ENCODE data around the gene VPS9D1.
"Not testable (repeated sequence)": the region's sequence is repeated elsewhere in the genome, so short reads cannot be mapped to it uniquely, and the experiment has no call there.

Gene VPS9D1

GRCh38 chr16:89687092-89687940 is 33.4 kb downstream of the VPS9D1 start:
- Histone ChIP-seq H3K36me3 (ENCODE audit: control insufficient read depth, insufficient read depth, low read length) (peaks cover 24% of the 10 kb centered on the region), H3K9ac (ENCODE audit: low read depth, low read length) (peak overlapping the region; percentile 60), H3K9me3 (ENCODE audit: control insufficient read depth, insufficient read depth, low read length) (peaks cover 2% of the 10 kb centered on the region), H3K27me3 (ENCODE audit: control insufficient read depth, insufficient read depth, low read length) (no peaks in the 10 kb centered on the region), H3K4me3 (ENCODE audit: low read depth, low read length) (peak overlapping the region; percentile 87), H3K4me1 (ENCODE audit: control insufficient read depth, insufficient read depth, low read length) (peaks cover 4% of the 10 kb centered on the region)

DNA sequence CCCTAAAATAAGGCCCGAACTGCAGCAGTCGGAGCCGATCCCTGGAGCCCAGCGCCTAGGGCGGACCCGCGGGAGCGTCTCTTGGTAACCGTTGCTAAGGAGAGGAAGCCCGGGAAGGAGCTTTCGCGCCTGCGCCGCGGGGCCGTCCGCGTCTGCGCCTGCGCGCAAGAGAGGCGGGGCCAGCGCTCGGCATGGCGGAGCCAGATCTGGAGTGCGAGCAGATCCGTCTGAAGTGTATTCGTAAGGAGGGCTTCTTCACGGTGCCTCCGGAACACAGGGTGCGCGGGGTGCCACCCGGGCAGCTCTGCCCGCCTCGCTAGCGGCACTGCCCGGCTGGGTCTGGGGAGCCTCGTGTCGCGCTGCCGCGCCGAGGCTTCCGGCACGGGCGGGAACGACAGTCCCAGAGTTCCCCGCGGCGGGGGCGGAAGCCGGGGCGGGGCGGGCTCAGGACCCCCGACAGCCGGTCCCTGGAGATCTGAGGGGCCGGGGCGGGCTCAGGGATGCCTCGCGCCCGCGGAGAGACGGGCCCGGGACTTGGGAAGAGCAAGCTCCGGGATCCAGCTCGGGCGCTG is 34.1 kb downstream of the VPS9D1 start, which contains the start of gene CDK10:
Gene CDK10 (plus strand): TSS at position 170 of the 572 bp plus-strand sequence. CDS start 22 bp downstream, at position 192.
- peak within 1 kb of the TSS; percentile 87 for H3K4me3 ChIP-seq (ENCODE audit: low read depth, low read length)
- peaks cover 22% of the 10 kb centered on the region for H3K36me3 ChIP-seq (ENCODE audit: control insufficient read depth, insufficient read depth, low read length)
- peaks cover 2% of the 10 kb centered on the region for H3K9me3 ChIP-seq (ENCODE audit: control insufficient read depth, insufficient read depth, low read length)
- H3K27me3 ChIP-seq (ENCODE audit: control insufficient read depth, insufficient read depth, low read length): no peaks in the 10 kb centered on the region
- peaks cover 4% of the 10 kb centered on the region for H3K4me1 ChIP-seq (ENCODE audit: control insufficient read depth, insufficient read depth, low read length)
- peak within 1 kb of the TSS; percentile 60 for H3K9ac ChIP-seq (ENCODE audit: low read depth, low read length)

GRCh38 chr16:89685916-89686315 is 34.8 kb downstream of the VPS9D1 start:
- Histone ChIP-seq H3K4me3 (ENCODE audit: low read depth, low read length) (no peak overlapping the region), H3K9me3 (ENCODE audit: control insufficient read depth, insufficient read depth, low read length) (peaks cover 7% of the 10 kb centered on the region), H3K27me3 (ENCODE audit: control insufficient read depth, insufficient read depth, low read length) (no peaks in the 10 kb centered on the region), H3K36me3 (ENCODE audit: control insufficient read depth, insufficient read depth, low read length) (peaks cover 17% of the 10 kb centered on the region), H3K4me1 (ENCODE audit: control insufficient read depth, insufficient read depth, low read length) (peaks cover 4% of the 10 kb centered on the region), H3K9ac (ENCODE audit: low read depth, low read length) (no peak overlapping the region)

DNA sequence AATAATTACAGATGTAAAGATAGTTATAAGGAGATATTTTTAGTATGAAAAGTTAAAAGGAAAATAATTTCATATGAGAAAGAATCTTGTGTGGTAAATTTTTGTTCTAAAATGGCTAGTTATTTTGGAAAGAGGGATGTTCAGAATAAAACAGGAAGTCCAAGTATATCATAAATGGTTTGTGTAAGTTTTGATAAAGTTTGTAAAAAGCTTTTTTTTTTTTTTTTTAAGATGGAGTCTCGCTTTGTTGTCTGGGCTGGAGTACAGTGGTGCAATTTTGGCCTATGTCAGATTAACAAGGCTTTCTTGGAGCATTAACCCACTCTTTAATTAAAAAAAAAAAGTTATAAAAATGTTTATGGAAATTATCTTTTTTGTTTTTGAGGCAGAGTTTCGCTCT is 42.4 kb downstream of the VPS9D1 start:
- H3K9me3 ChIP-seq (ENCODE audit: control insufficient read depth, insufficient read depth, low read length): peaks cover 4% of the 10 kb centered on the region
- H3K4me1 ChIP-seq (ENCODE audit: control insufficient read depth, insufficient read depth, low read length): no peaks in the 10 kb centered on the region
- H3K27me3 ChIP-seq (ENCODE audit: control insufficient read depth, insufficient read depth, low read length): no peaks in the 10 kb centered on the region
- no peak overlapping the region for H3K9ac ChIP-seq (ENCODE audit: low read depth, low read length)
- H3K4me3 ChIP-seq (ENCODE audit: low read depth, low read length): no peak overlapping the region
- H3K36me3 ChIP-seq (ENCODE audit: control insufficient read depth, insufficient read depth, low read length): no peaks in the 10 kb centered on the region

DNA sequence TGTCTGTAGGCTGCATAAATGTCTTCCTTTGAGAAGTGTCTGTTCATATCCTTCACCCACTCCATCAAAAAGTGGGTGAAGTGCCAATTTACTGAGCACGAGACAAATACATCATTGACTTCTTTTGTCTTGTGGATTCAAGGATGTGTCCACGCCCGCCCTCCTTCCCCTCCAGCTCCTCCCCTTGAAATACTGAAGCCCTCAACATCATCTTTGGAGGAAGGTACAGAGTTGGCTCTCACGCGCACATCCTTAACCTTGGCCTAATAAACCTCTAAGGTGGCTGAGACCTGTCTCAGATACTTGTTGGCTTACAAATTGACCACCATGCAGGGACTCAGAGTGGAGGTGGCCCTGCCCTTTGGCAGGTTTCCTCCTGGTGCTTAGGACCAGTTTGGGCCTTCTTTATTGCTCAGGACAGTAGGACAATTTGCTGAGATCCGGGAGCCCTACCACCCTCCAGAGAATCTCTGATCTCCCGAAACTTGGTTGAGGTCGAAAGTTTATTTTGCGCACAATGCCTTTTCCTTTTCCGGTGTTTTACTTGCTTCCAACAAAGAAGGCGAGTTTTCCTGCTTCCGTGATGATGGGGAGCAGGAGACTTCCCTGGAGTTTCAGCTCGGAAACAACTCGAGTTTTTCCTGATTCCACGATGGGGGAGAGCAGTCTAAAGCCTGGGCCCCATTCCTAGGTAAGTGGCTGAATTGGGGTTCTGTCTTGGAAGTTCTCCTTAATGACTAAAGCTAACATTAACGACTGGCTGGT is 48.3 kb downstream of the VPS9D1 start:
- Histone ChIP-seq H3K27me3 (ENCODE audit: control insufficient read depth, insufficient read depth, low read length) (no peaks in the 10 kb centered on the region), H3K9ac (ENCODE audit: low read depth, low read length) (no peak overlapping the region), H3K4me3 (ENCODE audit: low read depth, low read length) (no peak overlapping the region), H3K36me3 (ENCODE audit: control insufficient read depth, insufficient read depth, low read length) (no peaks in the 10 kb centered on the region), H3K4me1 (ENCODE audit: control insufficient read depth, insufficient read depth, low read length) (no peaks in the 10 kb centered on the region), H3K9me3 (ENCODE audit: control insufficient read depth, insufficient read depth, low read length) (no peaks in the 10 kb centered on the region)

- not testable (repeated sequence) for H3K4me3 ChIP-seq (ENCODE audit: low read depth, low read length); H3K27me3 ChIP-seq (ENCODE audit: control insufficient read depth, insufficient read depth, low read length); H3K9me3 ChIP-seq (ENCODE audit: control insufficient read depth, insufficient read depth, low read length); H3K36me3 ChIP-seq (ENCODE audit: control insufficient read depth, insufficient read depth, low read length); H3K9ac ChIP-seq (ENCODE audit: low read depth, low read length); H3K4me1 ChIP-seq (ENCODE audit: control insufficient read depth, insufficient read depth, low read length)
These were observed 49.1 kb downstream of the VPS9D1 start for GRCh38 chr16:89671565-89671964.

DNA sequence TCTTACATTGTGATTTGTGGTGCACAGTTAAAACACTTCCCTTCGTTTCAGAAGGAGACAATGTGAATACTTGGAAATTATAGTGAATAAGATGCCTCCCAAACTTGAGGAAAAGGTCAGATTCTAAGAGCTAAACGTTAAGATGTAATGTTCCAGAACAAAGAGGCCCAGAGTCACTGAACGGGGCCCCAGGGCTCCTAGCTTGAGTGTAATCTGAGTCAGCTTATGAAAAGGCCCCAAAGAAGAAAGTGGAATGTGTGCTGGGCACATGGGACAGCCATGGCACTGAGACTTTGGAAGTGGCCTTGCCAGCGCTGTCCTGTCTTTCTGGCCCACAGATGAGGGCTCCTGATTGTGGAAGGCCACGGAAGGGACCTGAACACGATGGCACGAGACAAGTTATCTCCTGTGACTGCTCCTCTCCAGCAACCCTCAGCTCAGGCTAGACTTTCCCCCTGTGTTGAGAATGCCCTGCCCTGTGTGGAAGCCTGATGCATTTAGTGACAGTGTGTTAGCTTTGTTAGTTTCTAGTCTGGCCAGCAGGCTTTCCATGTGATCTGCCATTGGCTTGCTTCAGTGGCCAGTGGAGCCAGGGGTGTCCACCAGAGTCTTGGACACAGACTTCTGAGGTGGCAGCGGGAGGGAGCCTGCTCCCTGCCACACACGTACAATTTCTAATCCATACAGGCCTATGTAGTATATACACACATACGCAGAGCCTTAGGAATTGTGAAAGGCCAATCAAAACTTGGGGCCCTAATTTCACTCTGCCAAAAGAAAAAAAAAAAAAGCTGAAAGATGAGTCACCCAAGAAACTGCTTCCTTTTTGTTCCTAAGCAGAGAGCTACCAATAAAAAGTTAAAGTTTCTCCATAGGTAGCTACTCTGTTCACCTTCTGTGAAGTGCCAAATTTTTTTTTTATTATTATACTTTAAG is 49.9 kb downstream of the VPS9D1 start:
- Histone ChIP-seq H3K27me3 (ENCODE audit: control insufficient read depth, insufficient read depth, low read length) (no peaks in the 10 kb centered on the region), H3K4me3 (ENCODE audit: low read depth, low read length) (no peak overlapping the region), H3K9me3 (ENCODE audit: control insufficient read depth, insufficient read depth, low read length) (no peaks in the 10 kb centered on the region), H3K9ac (ENCODE audit: low read depth, low read length) (no peak overlapping the region), H3K4me1 (ENCODE audit: control insufficient read depth, insufficient read depth, low read length) (no peaks in the 10 kb centered on the region), H3K36me3 (ENCODE audit: control insufficient read depth, insufficient read depth, low read length) (no peaks in the 10 kb centered on the region)

DNA sequence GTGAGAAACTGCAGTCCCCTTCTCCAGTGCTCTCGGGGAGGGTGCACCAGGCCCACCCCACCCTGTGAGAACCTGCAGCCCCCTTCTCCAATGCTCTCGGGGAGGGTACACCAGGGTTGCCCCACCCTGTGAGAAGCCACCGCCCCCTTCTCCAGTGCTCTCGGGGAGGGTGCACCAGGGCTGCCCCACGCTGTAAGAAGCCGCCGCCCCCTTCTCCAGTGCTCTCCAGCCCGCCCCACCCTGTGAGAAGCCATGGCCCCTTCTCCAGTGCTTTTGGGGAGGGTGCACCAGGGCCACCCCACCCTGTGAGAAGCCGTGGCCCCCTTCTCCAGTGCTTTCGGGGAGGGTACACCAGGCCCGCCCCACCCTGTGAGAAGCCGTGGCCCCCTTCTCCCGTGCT is 50.9 kb downstream of the VPS9D1 start:
- Histone ChIP-seq H3K27me3 (ENCODE audit: control insufficient read depth, insufficient read depth, low read length) (no peaks in the 10 kb centered on the region), H3K9ac (ENCODE audit: low read depth, low read length) (no peak overlapping the region), H3K4me1 (ENCODE audit: control insufficient read depth, insufficient read depth, low read length) (no peaks in the 10 kb centered on the region), H3K36me3 (ENCODE audit: control insufficient read depth, insufficient read depth, low read length) (no peaks in the 10 kb centered on the region), H3K9me3 (ENCODE audit: control insufficient read depth, insufficient read depth, low read length) (no peaks in the 10 kb centered on the region), H3K4me3 (ENCODE audit: low read depth, low read length) (no peak overlapping the region)

GRCh38 chr16:89668790-89669158 is 51.9 kb downstream of the VPS9D1 start:
- Histone ChIP-seq H3K27me3 (ENCODE audit: control insufficient read depth, insufficient read depth, low read length) (no peaks in the 10 kb centered on the region), H3K4me3 (ENCODE audit: low read depth, low read length) (no peak overlapping the region), H3K4me1 (ENCODE audit: control insufficient read depth, insufficient read depth, low read length) (no peaks in the 10 kb centered on the region), H3K9me3 (ENCODE audit: control insufficient read depth, insufficient read depth, low read length) (no peaks in the 10 kb centered on the region), H3K36me3 (ENCODE audit: control insufficient read depth, insufficient read depth, low read length) (no peaks in the 10 kb centered on the region), H3K9ac (ENCODE audit: low read depth, low read length) (no peak overlapping the region)

DNA sequence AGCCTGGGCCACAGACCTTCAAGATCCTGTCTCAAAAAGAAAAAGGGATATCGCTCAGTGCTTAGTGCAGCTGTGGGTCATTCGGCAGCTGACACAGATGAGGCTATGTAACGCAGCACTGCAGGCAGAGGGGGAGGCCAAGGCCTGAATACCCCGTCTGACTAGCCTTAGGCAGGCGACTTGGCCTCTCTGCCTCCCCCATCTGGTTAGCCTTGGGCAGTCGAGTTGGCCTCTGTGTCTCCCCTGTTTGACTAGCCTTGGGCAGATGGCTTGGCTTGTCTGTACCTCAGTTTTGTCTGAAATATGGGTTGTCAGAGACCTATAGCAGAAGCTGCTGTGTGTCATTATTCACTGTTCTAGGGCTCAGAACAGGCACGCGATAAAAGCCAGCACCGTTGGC is 53.1 kb downstream of the VPS9D1 start:
- H3K9ac ChIP-seq (ENCODE audit: low read depth, low read length): no peak overlapping the region
- H3K36me3 ChIP-seq (ENCODE audit: control insufficient read depth, insufficient read depth, low read length): no peaks in the 10 kb centered on the region
- no peak overlapping the region for H3K4me3 ChIP-seq (ENCODE audit: low read depth, low read length)
- H3K9me3 ChIP-seq (ENCODE audit: control insufficient read depth, insufficient read depth, low read length): no peaks in the 10 kb centered on the region
- no peaks in the 10 kb centered on the region for H3K4me1 ChIP-seq (ENCODE audit: control insufficient read depth, insufficient read depth, low read length)
- no peaks in the 10 kb centered on the region for H3K27me3 ChIP-seq (ENCODE audit: control insufficient read depth, insufficient read depth, low read length)

DNA sequence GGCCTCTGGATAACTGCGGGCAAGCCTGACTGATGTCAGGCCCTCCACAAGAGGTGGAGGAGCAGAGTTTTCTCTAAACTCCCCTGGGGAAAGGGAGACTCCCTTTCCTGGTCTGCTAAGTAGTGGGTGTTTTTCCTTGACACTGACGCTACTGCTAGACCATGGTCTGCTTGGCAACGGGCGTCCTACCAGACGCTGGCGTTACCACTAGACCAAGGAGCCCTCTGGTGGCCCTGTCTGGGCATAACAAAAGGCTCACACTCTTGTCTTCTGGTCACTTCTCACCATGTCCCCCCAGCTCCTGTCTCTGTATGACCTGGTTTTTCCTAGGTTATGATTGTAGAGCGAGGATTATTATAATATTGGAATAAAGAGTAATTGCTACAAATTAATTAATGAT is 53.7 kb downstream of the VPS9D1 start:
- not testable (repeated sequence) for H3K27me3 ChIP-seq (ENCODE audit: control insufficient read depth, insufficient read depth, low read length); H3K4me1 ChIP-seq (ENCODE audit: control insufficient read depth, insufficient read depth, low read length); H3K9ac ChIP-seq (ENCODE audit: low read depth, low read length); H3K36me3 ChIP-seq (ENCODE audit: control insufficient read depth, insufficient read depth, low read length); H3K4me3 ChIP-seq (ENCODE audit: low read depth, low read length); H3K9me3 ChIP-seq (ENCODE audit: control insufficient read depth, insufficient read depth, low read length)

Data from iPS-15b (cell line).